ENCODE data around the gene RRAD.
A peak's percentile ranks its signal among the peaks of the same experiment; 100 is the strongest.
"Not testable (repeated sequence)": the region's sequence is repeated elsewhere in the genome, so short reads cannot be mapped to it uniquely, and the experiment has no call there.

Gene RRAD

GRCh38 chr16:66958857-66959703 lies 33.7 kb upstream of the RRAD start:
- no peaks in the 10 kb centered on the region for H3K36me3 Mint-ChIP-seq
- H3K9me3 Mint-ChIP-seq = no peaks in the 10 kb centered on the region
- H3K27ac Mint-ChIP-seq = peak overlapping the region; percentile 25
- no peak for DNase-seq
- peaks cover 42% of the 10 kb centered on the region for H3K4me1 Mint-ChIP-seq
- CTCF ChIA-PET = interaction anchor here (0.6 to 4.6 kb wide), 10 partner anchors 12 to 226 kb away, joined by 3 to 39 read pairs (median 4); no protein-coding TSS in a partner anchor
- H3K4me3 Mint-ChIP-seq = no peak overlapping the region
- peaks cover 39% of the 10 kb centered on the region for H3K27me3 Mint-ChIP-seq

- H3K27me3 Mint-ChIP-seq = peaks cover 59% of the 10 kb centered on the region
- not testable (repeated sequence) for DNase-seq
Observed at GRCh38 chr16:66956154-66956457, 30.8 kb upstream of the RRAD start.

GRCh38 chr16:66955363-66956153 lies 30.2 kb upstream of the RRAD start:
- peaks cover 60% of the 10 kb centered on the region for H3K27me3 Mint-ChIP-seq
- H3K27ac Mint-ChIP-seq, DNase-seq, H3K4me3 Mint-ChIP-seq, H3K36me3 Mint-ChIP-seq, H3K9me3 Mint-ChIP-seq: not testable (repeated sequence)
- peaks cover 29% of the 10 kb centered on the region for H3K4me1 Mint-ChIP-seq
- CTCF ChIA-PET = interaction anchor here (1.0 kb wide), 2 partner anchors 24 to 62 kb away, joined by 3 to 4 read pairs; no protein-coding TSS in a partner anchor

More at GRCh38 chr16:66956154-66956457, 30.8 kb upstream of the RRAD start:
- H3K4me3 Mint-ChIP-seq, H3K9me3 Mint-ChIP-seq, H3K27ac Mint-ChIP-seq, H3K36me3 Mint-ChIP-seq: not testable (repeated sequence)
- CTCF ChIA-PET = interaction anchor here (0.7 to 1.4 kb wide), 5 partner anchors 9 to 61 kb away, joined by 3 to 4 read pairs (median 3); no protein-coding TSS in a partner anchor
- peaks cover 33% of the 10 kb centered on the region for H3K4me1 Mint-ChIP-seq

- H3K4me1 Mint-ChIP-seq = peaks cover 21% of the 10 kb centered on the region
- peaks cover 61% of the 10 kb centered on the region for H3K27me3 Mint-ChIP-seq
- CTCF ChIA-PET = interaction anchor here (0.6 to 2.6 kb wide), 15 partner anchors 8 to 385 kb away, joined by 3 to 9 read pairs (median 4); partner anchors contain the start of gene B3GNT9
- H3K9me3 Mint-ChIP-seq = peaks cover 8% of the 10 kb centered on the region
- H3K4me3 Mint-ChIP-seq = no peak overlapping the region
- no peak overlapping the region for H3K27ac Mint-ChIP-seq
- no peaks in the 10 kb centered on the region for H3K36me3 Mint-ChIP-seq
- DNase-seq = peak; percentile 88
Observed at GRCh38 chr16:66954097-66954659, 28.8 kb upstream of the RRAD start.

- no peak overlapping the region for H3K4me3 Mint-ChIP-seq
Observed at GRCh38 chr16:66953462-66954096, 28.2 kb upstream of the RRAD start.

DNA sequence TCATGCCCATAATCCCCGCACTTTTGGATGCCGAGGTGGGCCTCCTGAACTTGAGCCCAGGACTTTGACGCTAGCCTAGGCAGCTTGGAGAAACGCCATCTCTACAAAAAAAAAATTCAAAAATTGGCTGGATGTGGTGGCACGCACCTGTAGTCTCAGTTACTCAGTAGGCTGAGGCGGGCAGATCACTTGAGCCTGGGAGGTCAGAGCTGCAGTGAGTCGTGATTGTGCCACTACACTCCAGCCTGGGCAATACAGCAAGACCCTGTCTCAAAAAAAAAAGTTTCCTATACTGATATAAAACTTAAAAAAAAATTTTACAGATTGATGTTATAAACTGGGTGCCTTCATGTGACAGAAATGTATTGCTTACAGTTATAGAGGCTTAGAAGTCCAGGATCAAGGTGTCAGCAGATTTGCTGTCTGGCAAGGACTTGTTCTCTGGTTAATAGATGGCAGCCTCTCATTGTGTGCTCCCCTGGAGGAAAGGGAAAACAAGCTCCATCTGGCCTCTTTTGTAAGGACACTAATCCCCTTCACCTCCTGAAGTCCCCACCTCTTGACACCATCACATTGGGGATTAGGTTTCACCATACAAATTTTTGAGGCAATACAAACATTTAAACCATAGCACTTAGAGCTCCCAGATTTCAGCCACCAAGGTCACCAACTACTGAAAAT lies 27.2 kb upstream of the RRAD start:
- DNase-seq = no peak
- no peak overlapping the region for H3K4me3 Mint-ChIP-seq
- peaks cover 68% of the 10 kb centered on the region for H3K27me3 Mint-ChIP-seq
- H3K27ac Mint-ChIP-seq = no peak overlapping the region
- no peaks in the 10 kb centered on the region for H3K36me3 Mint-ChIP-seq
- CTCF ChIA-PET = interaction anchor here (0.7 to 2.6 kb wide), 11 partner anchors 8 to 447 kb away, joined by 3 to 9 read pairs (median 3); partner anchors contain the start of genes CES3 and CES4A
- H3K9me3 Mint-ChIP-seq = peaks cover 8% of the 10 kb centered on the region
- peaks cover 19% of the 10 kb centered on the region for H3K4me1 Mint-ChIP-seq

More at GRCh38 chr16:66953462-66954096, 28.2 kb upstream of the RRAD start:
- Mint-ChIP-seq H3K27ac (no peak overlapping the region), H3K4me1 (peaks cover 18% of the 10 kb centered on the region), H3K36me3 (no peaks in the 10 kb centered on the region), H3K27me3 (peaks cover 61% of the 10 kb centered on the region), H3K9me3 (peaks cover 8% of the 10 kb centered on the region)
- no peak for DNase-seq
- CTCF ChIA-PET = interaction anchor here (0.6 to 2.6 kb wide), 14 partner anchors 9 to 386 kb away, joined by 3 to 9 read pairs (median 4); partner anchors contain the start of gene B3GNT9

DNA sequence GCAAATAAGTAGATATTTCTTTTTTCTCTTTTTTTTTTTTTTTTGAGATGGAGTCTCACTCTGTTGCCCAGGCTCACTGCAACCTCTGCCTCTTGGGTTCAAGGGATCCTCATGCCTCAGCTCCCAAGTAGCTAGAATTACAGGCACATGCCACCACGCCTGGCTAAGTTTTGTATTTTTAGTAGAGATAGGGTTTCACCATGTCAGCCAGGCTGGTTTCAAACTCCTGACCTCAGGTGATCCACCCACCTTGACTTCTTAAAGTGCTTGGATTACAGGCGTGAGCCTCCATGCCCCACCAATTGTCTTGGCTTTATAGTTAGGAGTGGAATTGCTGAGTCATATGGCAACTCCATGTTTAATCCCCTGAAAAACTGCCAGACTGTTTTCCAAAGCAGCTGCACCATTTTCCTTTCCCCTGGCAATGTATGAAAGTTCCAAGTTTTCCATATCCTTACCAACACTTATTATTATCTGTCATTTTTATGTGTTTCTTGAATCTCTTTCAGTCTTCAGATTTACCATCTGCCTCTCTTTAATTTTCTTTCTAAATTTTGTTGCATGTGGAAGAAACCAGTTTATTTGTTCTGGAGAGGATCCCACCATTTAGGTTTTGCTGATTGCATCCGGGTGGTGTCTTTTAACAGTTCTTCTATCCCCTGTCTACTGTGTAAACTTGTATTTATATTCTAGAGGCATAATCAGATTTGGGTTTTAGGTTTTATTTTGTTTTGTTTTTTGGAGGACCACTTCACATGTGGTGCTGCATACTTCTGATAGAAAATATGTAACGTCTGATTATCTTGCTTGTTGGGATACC lies 25.8 kb upstream of the RRAD start:
- Mint-ChIP-seq H3K36me3 (no peaks in the 10 kb centered on the region), H3K9me3 (peaks cover 8% of the 10 kb centered on the region), H3K27me3 (peaks cover 73% of the 10 kb centered on the region), H3K4me1 (peaks cover 24% of the 10 kb centered on the region), H3K4me3 (no peak overlapping the region), H3K27ac (no peak overlapping the region)
- CTCF ChIA-PET = interaction anchor here (1.1 to 3.0 kb wide), 3 partner anchors 10 to 204 kb away, joined by 4 to 10 read pairs (median 8); partner anchors contain the start of gene CES3
- no peak for DNase-seq

DNA sequence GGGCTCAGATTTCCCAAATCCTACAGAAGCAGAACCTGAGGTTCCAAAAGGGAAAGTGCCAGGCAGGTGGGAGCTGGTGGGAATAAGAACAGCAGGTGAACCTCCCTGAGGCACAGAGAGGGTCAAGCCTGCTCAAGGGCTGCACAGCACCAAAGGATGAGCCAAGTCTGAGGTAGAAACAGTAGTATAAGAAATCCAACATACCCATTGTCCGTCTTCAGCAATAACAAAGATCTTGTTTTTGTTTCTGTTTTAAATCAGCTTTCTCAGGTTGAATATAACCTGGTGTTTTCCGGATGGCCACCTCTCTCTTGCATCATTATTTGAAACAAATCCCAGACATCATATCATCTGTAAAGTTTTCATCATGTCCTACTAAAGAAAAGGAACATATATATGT lies 25.1 kb upstream of the RRAD start:
- H3K9me3 Mint-ChIP-seq = peaks cover 8% of the 10 kb centered on the region
- H3K27me3 Mint-ChIP-seq = peaks cover 69% of the 10 kb centered on the region
- H3K27ac Mint-ChIP-seq = no peak overlapping the region
- no peak overlapping the region for H3K4me3 Mint-ChIP-seq
- no peak for DNase-seq
- H3K4me1 Mint-ChIP-seq = peaks cover 24% of the 10 kb centered on the region
- no peaks in the 10 kb centered on the region for H3K36me3 Mint-ChIP-seq
- CTCF ChIA-PET = interaction anchor here (0.6 to 3.0 kb wide), 4 partner anchors 10 to 527 kb away, joined by 3 to 10 read pairs (median 6); partner anchors contain the start of gene CES3

DNA sequence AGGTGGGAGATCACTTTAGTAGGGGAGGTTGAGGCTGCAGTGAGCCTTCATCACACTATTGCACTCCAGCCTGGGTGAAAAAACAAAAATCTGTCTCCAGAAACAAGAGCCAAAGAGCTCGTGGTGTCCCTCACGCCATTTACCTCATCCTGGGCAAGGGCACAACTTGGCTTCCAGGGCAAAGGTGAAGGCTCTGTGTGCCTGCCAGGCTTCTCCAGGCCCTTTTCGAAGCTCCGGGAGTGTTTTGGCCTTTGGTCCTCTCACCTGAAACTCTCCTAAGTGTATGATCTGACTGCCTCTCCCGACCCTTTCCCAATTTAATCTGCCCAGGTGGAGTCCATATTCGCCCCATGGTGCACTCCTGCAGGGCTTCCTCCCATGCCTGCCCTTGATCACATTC lies 24.1 kb upstream of the RRAD start:
- Mint-ChIP-seq H3K4me1 (peaks cover 24% of the 10 kb centered on the region), H3K4me3 (no peak overlapping the region), H3K9me3 (peaks cover 8% of the 10 kb centered on the region), H3K27me3 (peaks cover 69% of the 10 kb centered on the region), H3K36me3 (no peaks in the 10 kb centered on the region), H3K27ac (no peak overlapping the region)
- CTCF ChIA-PET = interaction anchor here (3.0 kb wide), 1 partner anchor 11 kb away, joined by 10 read pairs; the partner anchor contains the start of gene CES3
- DNase-seq = no peak

DNA sequence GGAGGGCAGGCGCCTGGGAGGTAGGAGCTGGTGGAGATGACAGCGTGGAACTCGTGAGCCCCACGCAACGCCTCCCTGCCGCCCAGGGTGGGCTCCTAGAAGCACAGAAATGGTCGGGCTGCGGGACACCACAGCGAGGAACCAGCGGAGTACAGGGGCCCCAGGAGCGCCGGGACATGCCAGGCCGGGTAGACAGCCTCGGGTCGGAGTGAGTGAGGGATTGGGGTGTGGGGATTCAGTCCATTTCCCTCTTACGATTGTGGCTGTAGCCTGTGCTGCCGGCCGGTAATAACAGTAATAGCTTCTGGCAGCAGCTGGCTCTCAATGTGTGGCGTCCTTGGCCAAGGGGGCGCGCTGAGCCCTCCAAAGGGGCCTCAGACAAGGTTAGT lies 23.5 kb upstream of the RRAD start:
- Mint-ChIP-seq H3K27ac (no peak overlapping the region), H3K27me3 (peaks cover 65% of the 10 kb centered on the region), H3K36me3 (no peaks in the 10 kb centered on the region), H3K4me3 (peak overlapping the region; percentile 79), H3K4me1 (peaks cover 21% of the 10 kb centered on the region), H3K9me3 (peaks cover 8% of the 10 kb centered on the region)
- no peak for DNase-seq
- CTCF ChIA-PET = interaction anchor here (3.0 kb wide), 1 partner anchor 12 kb away, joined by 10 read pairs; the partner anchor contains the start of gene CES3

DNA sequence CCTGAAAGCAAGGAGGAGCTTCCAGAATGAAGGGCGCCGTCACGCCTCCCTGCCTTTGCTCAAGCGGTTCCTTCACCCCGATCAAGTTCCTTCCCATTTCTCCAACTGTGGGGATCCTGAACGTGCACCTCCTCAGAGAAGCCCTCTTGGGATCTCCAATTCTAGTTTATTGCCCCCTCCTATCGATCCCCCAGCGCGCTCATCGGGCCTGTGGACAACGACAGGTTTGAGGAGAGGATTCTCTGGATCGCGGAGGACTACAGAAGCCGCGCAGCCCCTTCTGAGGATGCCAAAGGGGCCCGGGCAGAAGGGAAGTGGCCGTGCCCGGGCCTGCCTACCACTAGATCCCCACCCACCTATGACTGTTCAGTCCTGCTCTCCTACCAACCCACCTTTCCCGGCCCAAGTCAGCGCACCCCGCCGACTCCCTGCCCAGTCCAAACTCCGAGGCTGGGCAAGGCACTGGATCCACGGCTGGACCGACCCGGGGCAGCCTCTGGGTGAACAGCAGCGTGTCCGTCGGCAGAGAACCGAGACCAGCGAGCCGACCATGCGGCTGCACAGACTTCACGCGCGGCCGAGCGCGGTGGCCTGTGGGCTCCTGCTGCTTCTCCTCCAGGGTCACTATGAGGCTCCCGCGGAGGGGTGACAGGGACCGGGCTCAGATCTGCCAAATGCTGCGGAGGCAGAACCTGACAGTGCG lies 22.9 kb upstream of the RRAD start:
- CTCF ChIA-PET = interaction anchor here (1.0 to 3.0 kb wide), 4 partner anchors 8 to 44 kb away, joined by 3 to 10 read pairs (median 4); partner anchors contain the start of gene CES3
- H3K27ac Mint-ChIP-seq = no peak overlapping the region
- peaks cover 8% of the 10 kb centered on the region for H3K9me3 Mint-ChIP-seq
- H3K4me3 Mint-ChIP-seq = peak overlapping the region; percentile 79
- peak; percentile 32 for DNase-seq
- peaks cover 60% of the 10 kb centered on the region for H3K27me3 Mint-ChIP-seq
- peaks cover 20% of the 10 kb centered on the region for H3K4me1 Mint-ChIP-seq
- H3K36me3 Mint-ChIP-seq = no peaks in the 10 kb centered on the region

Data from activated naive CD4-positive, alpha-beta T cell treated with anti-CD3 and anti-CD28 coated beads, Interleukin-2, amount 10 ng/mL, durations not matched to agents 7 days and 5 days (primary cell).